Left renal pelvis (tissue), 4 donors: Measurements from ENCODE around the gene CBARP. TPM values are rescaled to one million over a fixed set of nuclear protein-coding genes. Genes with fewer than 3 reads are reported as not detected.

Experiments
- DNase-seq, 4 donors: peaks; one replicate each; pipeline ENCODE4 v3.0.0-alpha.2; 2013; ENCODE audit warnings: low read depth in 4 of 4, low spot score in 3 of 4
- polyA plus RNA-seq, 4 donors: library from polyadenylated mRNA; unstranded; fragments of 120-200 nt; gene quantifications; one replicate each; pipeline ENCODE4 v1.2.1, GENCODE V29; 2013; ENCODE audit not compliant: insufficient read length in 4 of 4

CBARP gene
- polyA plus RNA-seq, 4 donors: 1.4 to 3.5 (median 1.9) TPM

GRCh38 chr19:1266129-1266915, 28.5 kb upstream of the CBARP start:
- DNase-seq: no peak

GRCh38 chr19:1265615-1266128, 27.9 kb upstream of the CBARP start:
- DNase-seq: no peak

- no peak for DNase-seq
Observed at GRCh38 chr19:1264801-1265614, 27.2 kb upstream of the CBARP start.

- DNase-seq: no peak
Observed at GRCh38 chr19:1263188-1263587, 25.4 kb upstream of the CBARP start.

- DNase-seq: no peak
Observed at GRCh38 chr19:1262623-1263123, 24.9 kb upstream of the CBARP start.

GRCh38 chr19:1261798-1262622, 24.2 kb upstream of the CBARP start:
- DNase-seq: no peak

- DNase-seq: no peak
Observed at GRCh38 chr19:1261538-1261797, 23.7 kb upstream of the CBARP start.

- peak; percentile 88 to 92 (median 91) for DNase-seq
Observed at GRCh38 chr19:1260749-1261537, 23.1 kb upstream of the CBARP start.

GRCh38 chr19:1259876-1260748, 22.3 kb upstream of the CBARP start:
- DNase-seq: no peak

- no peak for DNase-seq
Observed at GRCh38 chr19:1259206-1259875, 21.5 kb upstream of the CBARP start.

- no peak for DNase-seq
Observed at GRCh38 chr19:1258707-1259205, 21.0 kb upstream of the CBARP start.

- DNase-seq: no peak
Observed at GRCh38 chr19:1258163-1258492, 20.3 kb upstream of the CBARP start.

- no peak for DNase-seq
Observed at GRCh38 chr19:1257475-1258162, 19.8 kb upstream of the CBARP start.

GRCh38 chr19:1256646-1257474, 19.1 kb upstream of the CBARP start:
- no peak for DNase-seq

- no peak for DNase-seq
Observed at GRCh38 chr19:1255186-1256161, 17.7 kb upstream of the CBARP start.
